ENCODE measurements around the gene CACNA1B.

CACNA1B gene

DNA sequence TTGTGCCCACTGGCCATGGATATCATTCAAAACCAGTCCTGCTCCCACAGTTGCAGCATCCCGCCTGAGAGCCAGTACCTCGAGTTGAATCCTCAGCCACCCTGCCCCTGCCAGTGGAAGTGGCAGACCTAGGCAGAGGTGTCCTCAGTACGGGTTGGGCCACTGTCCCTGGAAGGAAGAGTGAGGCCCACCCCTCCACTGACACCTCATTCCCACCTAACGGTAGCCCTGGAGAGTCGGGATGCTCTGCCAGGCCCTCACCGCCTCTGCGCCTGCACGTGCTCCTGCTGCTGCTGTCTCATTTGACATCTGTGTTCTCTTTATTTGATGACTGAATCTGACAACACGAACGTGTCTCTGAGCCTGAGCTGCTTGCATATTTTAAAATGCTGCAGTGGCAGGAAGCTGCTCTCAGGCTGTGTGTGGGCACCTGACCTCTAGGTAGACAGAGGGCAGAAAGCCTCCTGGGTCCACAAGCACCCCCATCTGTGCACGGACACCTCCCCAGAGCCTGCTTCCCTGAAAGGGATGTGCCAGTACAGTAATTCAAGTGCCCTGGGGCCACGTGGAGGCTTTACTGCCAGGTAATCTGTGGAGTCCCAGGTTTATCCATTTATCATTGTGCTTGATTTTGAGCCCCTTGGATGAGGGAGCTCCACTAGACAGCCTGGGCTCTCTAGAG lies 194.7 kb downstream of the CACNA1B start:
- Histone ChIP-seq H3K27me3 (ENCODE audit: control insufficient read depth, insufficient read depth, low read length) (no peaks in the 10 kb centered on the region), H3K9ac (ENCODE audit: low read depth, low read length) (no peak overlapping the region), H3K36me3 (ENCODE audit: control insufficient read depth, insufficient read depth, low read length) (no peaks in the 10 kb centered on the region; the same call in 1 of the 2 replicates), H3K9me3 (ENCODE audit: control insufficient read depth, insufficient read depth, low read length) (no peaks in the 10 kb centered on the region), H3K27ac (ENCODE audit: low read depth, low read length) (no peak overlapping the region), H3K4me1 (ENCODE audit: control insufficient read depth, insufficient read depth, low read length) (peaks cover 36% of the 10 kb centered on the region), H3K4me3 (ENCODE audit: low read depth, low read length) (no peak overlapping the region)

DNA sequence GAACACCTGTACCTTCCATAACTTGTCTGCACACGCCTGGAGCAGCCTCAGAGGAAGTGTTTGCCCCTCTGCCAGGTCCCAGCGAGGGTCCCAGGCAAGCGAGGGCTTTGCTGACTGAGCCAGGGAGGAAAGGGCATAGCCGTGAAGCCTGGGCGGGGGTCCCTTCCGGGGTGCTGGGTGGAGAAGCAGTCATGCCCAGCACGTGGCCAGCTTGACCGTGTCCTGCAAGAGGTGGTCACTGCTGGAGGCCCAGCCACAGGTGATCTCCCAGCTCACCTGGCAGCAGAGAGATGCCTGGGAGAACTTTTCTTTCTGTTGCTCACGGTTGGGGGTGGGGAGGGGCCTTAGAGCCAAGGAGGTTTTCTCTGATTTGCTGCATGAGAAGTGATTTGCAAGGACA lies 195.3 kb downstream of the CACNA1B start:
- Histone ChIP-seq H3K27ac (ENCODE audit: low read depth, low read length) (no peak overlapping the region), H3K36me3 (ENCODE audit: control insufficient read depth, insufficient read depth, low read length) (peaks cover 2% of the 10 kb centered on the region; the same call in 1 of the 2 replicates), H3K4me1 (ENCODE audit: control insufficient read depth, insufficient read depth, low read length) (peaks cover 36% of the 10 kb centered on the region), H3K27me3 (ENCODE audit: control insufficient read depth, insufficient read depth, low read length) (no peaks in the 10 kb centered on the region), H3K9ac (ENCODE audit: low read depth, low read length) (no peak overlapping the region), H3K4me3 (ENCODE audit: low read depth, low read length) (no peak overlapping the region), H3K9me3 (ENCODE audit: control insufficient read depth, insufficient read depth, low read length) (no peaks in the 10 kb centered on the region)

DNA sequence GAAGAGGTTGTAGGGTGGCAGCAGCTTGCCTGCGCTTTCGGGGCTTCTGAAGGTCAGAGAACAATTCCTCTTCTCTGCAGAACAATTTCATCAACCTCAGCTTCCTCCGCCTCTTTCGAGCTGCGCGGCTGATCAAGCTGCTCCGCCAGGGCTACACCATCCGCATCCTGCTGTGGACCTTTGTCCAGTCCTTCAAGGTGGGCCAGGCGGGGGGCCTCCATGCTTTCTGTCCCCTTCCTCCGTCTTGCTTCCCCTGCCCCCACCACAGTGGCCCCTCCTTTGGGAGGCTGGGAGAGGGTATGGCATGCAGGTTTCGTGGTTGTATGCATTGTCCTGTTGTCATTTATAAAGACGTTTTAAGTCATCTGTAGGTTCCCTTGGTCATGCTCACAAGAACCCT lies 195.8 kb downstream of the CACNA1B start:
- Histone ChIP-seq H3K4me3 (ENCODE audit: low read depth, low read length) (no peak overlapping the region), H3K9ac (ENCODE audit: low read depth, low read length) (no peak overlapping the region), H3K27me3 (ENCODE audit: control insufficient read depth, insufficient read depth, low read length) (no peaks in the 10 kb centered on the region), H3K9me3 (ENCODE audit: control insufficient read depth, insufficient read depth, low read length) (no peaks in the 10 kb centered on the region), H3K36me3 (ENCODE audit: control insufficient read depth, insufficient read depth, low read length) (peaks cover 5% of the 10 kb centered on the region; the same call in 1 of the 2 replicates), H3K27ac (ENCODE audit: low read depth, low read length) (no peak overlapping the region), H3K4me1 (ENCODE audit: control insufficient read depth, insufficient read depth, low read length) (peaks cover 34% of the 10 kb centered on the region)

DNA sequence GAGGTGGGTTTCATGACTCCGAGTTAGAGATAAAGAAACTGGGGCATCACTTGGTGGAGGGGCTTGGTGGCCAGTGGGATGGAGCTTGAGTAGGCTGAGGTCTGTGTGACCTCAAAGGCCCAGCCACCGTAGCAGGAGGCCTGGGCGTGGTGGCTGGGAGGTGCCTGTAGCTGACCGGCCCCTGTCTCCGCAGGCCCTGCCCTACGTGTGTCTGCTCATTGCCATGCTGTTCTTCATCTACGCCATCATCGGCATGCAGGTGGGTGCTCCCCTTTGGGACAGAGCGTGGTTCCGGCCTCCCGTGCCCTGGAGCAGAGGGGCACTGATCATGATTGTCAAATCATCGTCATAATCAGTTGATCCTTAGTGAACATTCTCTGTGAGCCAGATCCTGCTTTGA lies 196.2 kb downstream of the CACNA1B start:
- H3K36me3 ChIP-seq (ENCODE audit: control insufficient read depth, insufficient read depth, low read length), result peaks cover 5% of the 10 kb centered on the region; the same call in 1 of the 2 replicates
- H3K27me3 ChIP-seq (ENCODE audit: control insufficient read depth, insufficient read depth, low read length), result no peaks in the 10 kb centered on the region
- peaks cover 30% of the 10 kb centered on the region for H3K4me1 ChIP-seq (ENCODE audit: control insufficient read depth, insufficient read depth, low read length)
- peaks cover 1% of the 10 kb centered on the region; the same call in 1 of the 2 replicates for H3K9me3 ChIP-seq (ENCODE audit: control insufficient read depth, insufficient read depth, low read length)
- no peak overlapping the region for H3K9ac ChIP-seq (ENCODE audit: low read depth, low read length)
- no peak overlapping the region for H3K27ac ChIP-seq (ENCODE audit: low read depth, low read length)
- no peak overlapping the region for H3K4me3 ChIP-seq (ENCODE audit: low read depth, low read length)

DNA sequence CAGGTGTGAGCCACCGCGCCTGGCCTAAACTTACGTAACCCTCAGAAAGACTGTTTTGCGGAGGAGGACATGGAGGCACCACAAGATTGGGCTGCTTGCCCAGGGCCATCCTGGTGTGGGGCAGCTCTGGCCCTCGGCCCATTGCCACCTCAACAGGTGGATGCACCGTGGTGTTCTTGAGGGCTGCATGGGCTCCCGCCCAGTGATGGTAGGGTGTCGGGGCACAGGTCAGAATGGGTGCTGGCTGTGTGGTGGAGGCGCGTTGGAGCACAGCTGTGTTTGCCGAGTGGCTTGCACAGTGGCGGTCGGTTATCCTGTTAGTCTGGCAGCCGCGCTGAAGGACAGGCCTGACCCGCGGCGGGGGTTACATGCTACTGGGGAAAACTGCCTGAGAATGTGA lies 196.9 kb downstream of the CACNA1B start:
- Histone ChIP-seq H3K9ac (ENCODE audit: low read depth, low read length) (no peak overlapping the region), H3K27me3 (ENCODE audit: control insufficient read depth, insufficient read depth, low read length) (no peaks in the 10 kb centered on the region), H3K4me1 (ENCODE audit: control insufficient read depth, insufficient read depth, low read length) (peaks cover 23% of the 10 kb centered on the region), H3K9me3 (ENCODE audit: control insufficient read depth, insufficient read depth, low read length) (peaks cover 7% of the 10 kb centered on the region; the same call in 1 of the 2 replicates), H3K36me3 (ENCODE audit: control insufficient read depth, insufficient read depth, low read length) (peaks cover 5% of the 10 kb centered on the region; the same call in 1 of the 2 replicates), H3K4me3 (ENCODE audit: low read depth, low read length) (no peak overlapping the region), H3K27ac (ENCODE audit: low read depth, low read length) (no peak overlapping the region)

DNA sequence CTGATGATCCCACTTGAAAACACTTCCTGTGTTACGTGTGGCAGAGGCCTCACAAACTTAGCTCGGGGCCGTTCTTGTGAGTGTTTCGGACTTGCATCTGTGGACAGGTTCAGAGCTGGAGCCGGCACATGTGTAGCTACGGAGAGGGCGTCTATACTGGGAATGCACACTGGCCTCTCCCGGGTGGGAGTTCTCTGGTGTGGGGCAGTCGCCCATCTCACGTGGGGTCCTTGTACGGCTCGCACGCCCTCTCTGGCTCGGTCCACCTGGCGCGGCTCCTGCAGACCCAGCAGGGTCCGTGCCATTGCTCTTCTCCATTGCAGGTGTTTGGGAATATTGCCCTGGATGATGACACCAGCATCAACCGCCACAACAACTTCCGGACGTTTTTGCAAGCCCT lies 197.9 kb downstream of the CACNA1B start:
- Histone ChIP-seq H3K9ac (ENCODE audit: low read depth, low read length) (no peak overlapping the region), H3K27me3 (ENCODE audit: control insufficient read depth, insufficient read depth, low read length) (no peaks in the 10 kb centered on the region), H3K9me3 (ENCODE audit: control insufficient read depth, insufficient read depth, low read length) (peaks cover 7% of the 10 kb centered on the region; the same call in 1 of the 2 replicates), H3K27ac (ENCODE audit: low read depth, low read length) (no peak overlapping the region), H3K4me3 (ENCODE audit: low read depth, low read length) (no peak overlapping the region), H3K4me1 (ENCODE audit: control insufficient read depth, insufficient read depth, low read length) (peaks cover 13% of the 10 kb centered on the region), H3K36me3 (ENCODE audit: control insufficient read depth, insufficient read depth, low read length) (peaks cover 5% of the 10 kb centered on the region)

DNA sequence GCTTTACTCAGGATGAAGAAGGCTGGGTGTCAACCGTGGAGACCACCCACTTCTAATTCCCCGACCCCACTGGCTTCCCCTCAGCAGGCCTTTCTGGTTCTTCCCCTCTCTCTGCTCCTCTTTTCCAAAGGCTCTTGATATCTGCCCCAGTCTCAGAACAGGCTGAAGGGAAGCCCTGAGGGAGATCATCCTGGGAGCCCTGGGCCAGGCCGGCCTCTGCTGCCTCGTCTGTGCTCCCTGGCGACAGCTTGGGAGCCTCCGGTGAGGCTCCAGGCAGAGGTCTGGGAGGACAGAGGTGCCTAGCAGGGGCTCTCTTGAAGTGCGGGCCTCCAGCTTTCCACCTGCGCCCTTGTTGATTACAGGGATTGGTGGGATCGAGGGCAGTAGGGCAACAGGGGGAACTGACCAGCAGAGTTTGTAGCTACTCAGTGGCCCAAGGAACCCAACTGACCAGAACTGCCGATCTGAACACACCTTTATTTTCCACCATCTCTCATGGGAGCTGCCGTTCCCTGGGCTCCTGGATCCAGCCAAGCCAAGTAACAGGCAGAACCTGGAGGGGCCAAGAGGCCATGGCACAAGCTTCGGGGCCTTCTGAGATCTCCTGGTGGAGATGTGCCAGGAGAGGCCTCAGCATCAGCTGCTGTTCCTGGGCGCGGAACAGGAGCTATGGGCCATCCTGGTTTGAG lies 198.5 kb downstream of the CACNA1B start:
- H3K36me3 ChIP-seq (ENCODE audit: control insufficient read depth, insufficient read depth, low read length), result peaks cover 6% of the 10 kb centered on the region
- H3K27ac ChIP-seq (ENCODE audit: low read depth, low read length), result no peak overlapping the region
- peaks cover 12% of the 10 kb centered on the region for H3K4me1 ChIP-seq (ENCODE audit: control insufficient read depth, insufficient read depth, low read length)
- peaks cover 7% of the 10 kb centered on the region; the same call in 1 of the 2 replicates for H3K9me3 ChIP-seq (ENCODE audit: control insufficient read depth, insufficient read depth, low read length)
- no peaks in the 10 kb centered on the region for H3K27me3 ChIP-seq (ENCODE audit: control insufficient read depth, insufficient read depth, low read length)
- H3K4me3 ChIP-seq (ENCODE audit: low read depth, low read length), result no peak overlapping the region
- H3K9ac ChIP-seq (ENCODE audit: low read depth, low read length), result no peak overlapping the region

DNA sequence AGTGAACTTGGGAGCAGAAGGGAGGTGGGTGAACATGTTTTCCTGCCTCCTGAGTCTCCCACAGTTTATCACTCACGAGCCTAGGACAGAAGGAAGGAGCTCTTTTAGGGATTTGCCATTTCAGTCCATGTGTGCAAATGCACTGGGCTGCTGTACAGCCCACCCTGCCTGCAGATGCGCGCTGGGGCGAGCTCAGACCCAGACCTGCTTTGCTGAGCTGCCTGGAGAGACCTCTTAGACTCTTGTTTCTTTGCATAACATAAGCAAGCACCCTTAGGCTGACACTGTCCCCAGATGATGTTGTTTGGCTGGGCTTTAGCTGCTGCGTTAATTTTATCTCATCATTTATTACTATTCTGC lies 199.0 kb downstream of the CACNA1B start:
- H3K9ac ChIP-seq (ENCODE audit: low read depth, low read length), result no peak overlapping the region
- peaks cover 12% of the 10 kb centered on the region for H3K4me1 ChIP-seq (ENCODE audit: control insufficient read depth, insufficient read depth, low read length)
- H3K9me3 ChIP-seq (ENCODE audit: control insufficient read depth, insufficient read depth, low read length), result peaks cover 7% of the 10 kb centered on the region
- H3K27ac ChIP-seq (ENCODE audit: low read depth, low read length), result no peak overlapping the region
- no peaks in the 10 kb centered on the region for H3K27me3 ChIP-seq (ENCODE audit: control insufficient read depth, insufficient read depth, low read length)
- no peak overlapping the region for H3K4me3 ChIP-seq (ENCODE audit: low read depth, low read length)
- peaks cover 9% of the 10 kb centered on the region for H3K36me3 ChIP-seq (ENCODE audit: control insufficient read depth, insufficient read depth, low read length)

DNA sequence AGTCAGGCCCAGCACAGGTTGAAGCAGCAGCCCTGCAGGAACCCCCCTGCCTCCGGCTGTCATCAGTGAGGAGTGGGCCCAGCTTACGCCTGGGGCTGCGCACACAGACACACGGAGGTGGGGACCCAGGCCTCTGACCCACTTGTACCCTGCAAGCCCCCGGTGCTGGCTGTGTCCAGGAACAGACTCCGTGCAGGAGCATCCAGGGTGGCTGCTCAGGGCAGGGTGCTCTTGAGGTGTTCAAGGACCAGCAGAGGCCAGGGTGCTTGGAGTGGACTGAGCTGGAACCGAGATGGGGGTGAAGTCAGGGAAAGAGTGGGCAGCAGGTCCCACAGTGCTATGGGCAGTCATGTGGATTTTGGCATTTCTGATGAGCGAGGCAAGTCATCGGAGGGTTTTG lies 199.5 kb downstream of the CACNA1B start:
- H3K4me1 ChIP-seq (ENCODE audit: control insufficient read depth, insufficient read depth, low read length), result peaks cover 12% of the 10 kb centered on the region
- no peak overlapping the region for H3K9ac ChIP-seq (ENCODE audit: low read depth, low read length)
- H3K4me3 ChIP-seq (ENCODE audit: low read depth, low read length), result no peak overlapping the region
- peaks cover 9% of the 10 kb centered on the region for H3K36me3 ChIP-seq (ENCODE audit: control insufficient read depth, insufficient read depth, low read length)
- H3K27me3 ChIP-seq (ENCODE audit: control insufficient read depth, insufficient read depth, low read length), result no peaks in the 10 kb centered on the region
- no peak overlapping the region for H3K27ac ChIP-seq (ENCODE audit: low read depth, low read length)
- peaks cover 7% of the 10 kb centered on the region for H3K9me3 ChIP-seq (ENCODE audit: control insufficient read depth, insufficient read depth, low read length)

DNA sequence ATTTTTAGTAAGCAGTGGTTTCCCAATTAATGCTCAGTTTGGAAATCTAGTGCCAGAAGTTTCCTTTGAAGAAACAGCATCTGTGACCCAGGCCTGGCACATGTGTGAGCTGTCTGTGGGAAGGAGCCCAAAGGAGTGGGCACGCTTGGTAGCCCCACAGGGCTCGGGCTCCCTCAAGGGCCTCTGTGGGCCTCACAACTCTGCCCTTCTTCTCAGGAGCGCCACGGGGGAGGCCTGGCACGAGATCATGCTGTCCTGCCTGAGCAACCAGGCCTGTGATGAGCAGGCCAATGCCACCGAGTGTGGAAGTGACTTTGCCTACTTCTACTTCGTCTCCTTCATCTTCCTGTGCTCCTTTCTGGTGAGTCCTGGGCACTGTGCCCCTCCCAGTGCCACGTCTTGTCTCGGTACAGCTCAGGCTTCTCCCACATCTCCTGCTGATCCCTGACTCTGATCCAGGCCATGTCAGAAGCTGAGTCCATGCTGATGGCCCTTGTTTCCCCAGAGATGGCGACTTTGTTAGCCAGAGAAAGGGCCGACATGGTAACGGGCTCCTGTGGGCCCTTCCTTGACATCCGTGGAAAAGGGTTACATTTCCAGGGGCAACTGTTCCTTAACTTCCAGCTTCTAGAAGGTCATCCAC lies 200.4 kb downstream of the CACNA1B start:
- peaks cover 8% of the 10 kb centered on the region for H3K9me3 ChIP-seq (ENCODE audit: control insufficient read depth, insufficient read depth, low read length)
- no peak overlapping the region for H3K27ac ChIP-seq (ENCODE audit: low read depth, low read length)
- H3K36me3 ChIP-seq (ENCODE audit: control insufficient read depth, insufficient read depth, low read length), result peaks cover 9% of the 10 kb centered on the region
- peaks cover 4% of the 10 kb centered on the region; the same call in 1 of the 2 replicates for H3K4me1 ChIP-seq (ENCODE audit: control insufficient read depth, insufficient read depth, low read length)
- H3K27me3 ChIP-seq (ENCODE audit: control insufficient read depth, insufficient read depth, low read length), result no peaks in the 10 kb centered on the region
- H3K9ac ChIP-seq (ENCODE audit: low read depth, low read length), result no peak overlapping the region
- no peak overlapping the region for H3K4me3 ChIP-seq (ENCODE audit: low read depth, low read length)

DNA sequence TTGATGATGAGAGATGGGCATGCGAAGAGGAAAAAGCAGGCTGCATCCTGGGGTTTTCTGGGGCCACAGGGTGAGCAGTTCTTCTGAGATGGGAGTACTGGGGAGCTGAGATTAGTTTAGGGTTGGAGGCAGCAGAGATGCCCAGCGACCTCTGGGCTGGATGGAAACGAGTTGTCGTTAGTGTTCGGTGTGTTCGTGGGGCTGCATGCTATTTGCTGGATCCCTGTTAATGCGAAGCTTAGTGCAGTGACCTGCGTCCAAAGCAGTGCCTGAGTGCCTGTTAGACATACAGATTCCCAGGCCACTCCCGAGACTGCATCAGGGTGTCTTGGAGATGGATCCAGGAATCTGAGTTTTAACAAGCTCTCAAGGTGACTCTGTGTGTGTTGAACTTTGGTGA lies 201.3 kb downstream of the CACNA1B start:
- Histone ChIP-seq H3K9me3 (ENCODE audit: control insufficient read depth, insufficient read depth, low read length) (peaks cover 17% of the 10 kb centered on the region), H3K4me3 (ENCODE audit: low read depth, low read length) (no peak overlapping the region), H3K36me3 (ENCODE audit: control insufficient read depth, insufficient read depth, low read length) (peaks cover 9% of the 10 kb centered on the region), H3K9ac (ENCODE audit: low read depth, low read length) (no peak overlapping the region), H3K27ac (ENCODE audit: low read depth, low read length) (no peak overlapping the region), H3K4me1 (ENCODE audit: control insufficient read depth, insufficient read depth, low read length) (no peaks in the 10 kb centered on the region), H3K27me3 (ENCODE audit: control insufficient read depth, insufficient read depth, low read length) (no peaks in the 10 kb centered on the region)
